Trophoblast cell (in vitro differentiated cells and primary cell): ENCODE measurements around the gene SMOC2. TPM values are rescaled to one million over a fixed set of nuclear protein-coding genes. Genes with fewer than 3 reads are reported as not detected.
A peak's percentile ranks its signal among the peaks of the same experiment; 100 is the strongest.

ENCODE experiments used
- DNase-seq, 2 donors: peaks; one replicate each; pipeline ENCODE4 v3.0.0-alpha.2; 2016
- H2AFZ ChIP-seq: 2 replicates; pipeline ENCODE4 v1.6.1; 2013; ENCODE audit warnings: low read length, moderate library complexity, mild to moderate bottlenecking; ENCODE audit not compliant: insufficient read depth, poor library complexity
- H2AK5ac ChIP-seq: 2 replicates; pipeline ENCODE4 v1.6.1; 2013; ENCODE audit warnings: mild to moderate bottlenecking, low read length
- H2BK120ac ChIP-seq: 2 replicates; pipeline ENCODE4 v1.6.1; 2013; ENCODE audit warnings: low read length, mild to moderate bottlenecking, moderate library complexity; ENCODE audit not compliant: insufficient read depth, poor library complexity
- H2BK12ac ChIP-seq: 2 replicates; pipeline ENCODE4 v1.6.1; 2013; ENCODE audit warnings: mild to moderate bottlenecking, low read length, moderate library complexity
- H2BK5ac ChIP-seq: 2 replicates; pipeline ENCODE4 v1.6.1; 2013; ENCODE audit warnings: low read length, low read depth, moderate library complexity, mild to moderate bottlenecking; ENCODE audit not compliant: poor library complexity
- H3K14ac ChIP-seq: 2 replicates; pipeline ENCODE4 v1.6.1; 2013; ENCODE audit warnings: mild to moderate bottlenecking, low read length
- H3K18ac ChIP-seq: 2 replicates; pipeline ENCODE4 v1.6.1; 2013; ENCODE audit warnings: mild to moderate bottlenecking, low read length
- H3K23ac ChIP-seq: 2 replicates; pipeline ENCODE4 v1.6.1; 2013; ENCODE audit warnings: low read length
- H3K27ac ChIP-seq: 2 replicates; pipeline ENCODE4 v1.5.1; 2013; ENCODE audit warnings: low read depth, mild to moderate bottlenecking, inconsistent platforms, low read length, moderate library complexity
- H3K27me3 ChIP-seq: 2 replicates; pipeline ENCODE4 v1.6.1; 2013; ENCODE audit warnings: inconsistent platforms, mild to moderate bottlenecking, low read length, moderate library complexity; ENCODE audit not compliant: insufficient read depth
- H3K36me3 ChIP-seq, 2 experiments: 1 replicate in 1 of 2; 2 replicates in 1 of 2; pipeline ENCODE4 v1.6.1; 2013; ENCODE audit warnings: low read length in 2 of 2, mild to moderate bottlenecking in 2 of 2, moderate library complexity in 1 of 2; ENCODE audit not compliant: insufficient read depth in 2 of 2, control insufficient read depth in 1 of 2
- H3K4ac ChIP-seq: 2 replicates; pipeline ENCODE4 v1.6.1; 2013; ENCODE audit warnings: low read depth, mild to moderate bottlenecking, low read length, moderate library complexity
- H3K4me1 ChIP-seq, 2 experiments: 1 replicate in 1 of 2; 2 replicates in 1 of 2; pipeline ENCODE4 v1.6.1; 2013; ENCODE audit warnings: low read length in 2 of 2, mild to moderate bottlenecking in 2 of 2, moderate library complexity in 1 of 2; ENCODE audit not compliant: insufficient read depth in 2 of 2, control insufficient read depth in 1 of 2
- H3K4me2 ChIP-seq: 2 replicates; pipeline ENCODE4 v1.6.1; 2013; ENCODE audit warnings: inconsistent platforms, mild to moderate bottlenecking, low read length, moderate library complexity
- H3K4me3 ChIP-seq: 2 replicates; pipeline ENCODE4 v1.5.1; 2013; ENCODE audit warnings: mild to moderate bottlenecking, low read depth, low read length, inconsistent platforms
- H3K79me1 ChIP-seq: one replicate; pipeline ENCODE4 v1.6.1; 2013; ENCODE audit warnings: low read length
- H3K79me2 ChIP-seq: 2 replicates; pipeline ENCODE4 v1.6.1; 2013; ENCODE audit warnings: low read length, mild to moderate bottlenecking; ENCODE audit not compliant: control insufficient read depth, insufficient read depth, poor library complexity
- H3K9ac ChIP-seq: 2 replicates; pipeline ENCODE4 v1.6.1; 2013; ENCODE audit warnings: mild to moderate bottlenecking, low read length
- H3K9me3 ChIP-seq: 2 replicates; pipeline ENCODE4 v1.6.1; 2013; ENCODE audit warnings: low read depth, mild to moderate bottlenecking, control low read depth, inconsistent platforms, low read length; ENCODE audit not compliant: insufficient read depth
- H4K12ac ChIP-seq: 2 replicates; pipeline ENCODE4 v1.6.1; 2013; ENCODE audit warnings: low read depth, mild to moderate bottlenecking, low read length, moderate library complexity
- H4K8ac ChIP-seq: 2 replicates; pipeline ENCODE4 v1.6.1; 2013; ENCODE audit warnings: low read depth, mild to moderate bottlenecking, low read length, moderate library complexity
- H4K91ac ChIP-seq: one replicate; pipeline ENCODE4 v1.6.1; 2013; ENCODE audit warnings: low read depth, mild to moderate bottlenecking, low read length, moderate library complexity
- WGBS: extraction: QIAGEN DNeasy Blood & Tissue Kit; methylation state at CpG from one replicate; pipeline ENCODE4 v1.1.7; 2013; ENCODE audit warnings: missing lambda C conversion rate; ENCODE audit not compliant: insufficient read length, insufficient coverage; ENCODE audit errors: extremely low coverage; 5-methylcytosine and 5-hydroxymethylcytosine counted together
- polyA plus RNA-seq: library from polyadenylated mRNA; stranded (reverse); fragments of 200-250 nt; gene quantifications from 2 replicates; pipeline ENCODE4 v1.2.3, GENCODE V29; 2013

The SMOC2 gene, protein sequence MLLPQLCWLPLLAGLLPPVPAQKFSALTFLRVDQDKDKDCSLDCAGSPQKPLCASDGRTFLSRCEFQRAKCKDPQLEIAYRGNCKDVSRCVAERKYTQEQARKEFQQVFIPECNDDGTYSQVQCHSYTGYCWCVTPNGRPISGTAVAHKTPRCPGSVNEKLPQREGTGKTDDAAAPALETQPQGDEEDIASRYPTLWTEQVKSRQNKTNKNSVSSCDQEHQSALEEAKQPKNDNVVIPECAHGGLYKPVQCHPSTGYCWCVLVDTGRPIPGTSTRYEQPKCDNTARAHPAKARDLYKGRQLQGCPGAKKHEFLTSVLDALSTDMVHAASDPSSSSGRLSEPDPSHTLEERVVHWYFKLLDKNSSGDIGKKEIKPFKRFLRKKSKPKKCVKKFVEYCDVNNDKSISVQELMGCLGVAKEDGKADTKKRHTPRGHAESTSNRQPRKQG
- polyA plus RNA-seq: 5.8 and 6.1 TPM in 2 replicates

DNA sequence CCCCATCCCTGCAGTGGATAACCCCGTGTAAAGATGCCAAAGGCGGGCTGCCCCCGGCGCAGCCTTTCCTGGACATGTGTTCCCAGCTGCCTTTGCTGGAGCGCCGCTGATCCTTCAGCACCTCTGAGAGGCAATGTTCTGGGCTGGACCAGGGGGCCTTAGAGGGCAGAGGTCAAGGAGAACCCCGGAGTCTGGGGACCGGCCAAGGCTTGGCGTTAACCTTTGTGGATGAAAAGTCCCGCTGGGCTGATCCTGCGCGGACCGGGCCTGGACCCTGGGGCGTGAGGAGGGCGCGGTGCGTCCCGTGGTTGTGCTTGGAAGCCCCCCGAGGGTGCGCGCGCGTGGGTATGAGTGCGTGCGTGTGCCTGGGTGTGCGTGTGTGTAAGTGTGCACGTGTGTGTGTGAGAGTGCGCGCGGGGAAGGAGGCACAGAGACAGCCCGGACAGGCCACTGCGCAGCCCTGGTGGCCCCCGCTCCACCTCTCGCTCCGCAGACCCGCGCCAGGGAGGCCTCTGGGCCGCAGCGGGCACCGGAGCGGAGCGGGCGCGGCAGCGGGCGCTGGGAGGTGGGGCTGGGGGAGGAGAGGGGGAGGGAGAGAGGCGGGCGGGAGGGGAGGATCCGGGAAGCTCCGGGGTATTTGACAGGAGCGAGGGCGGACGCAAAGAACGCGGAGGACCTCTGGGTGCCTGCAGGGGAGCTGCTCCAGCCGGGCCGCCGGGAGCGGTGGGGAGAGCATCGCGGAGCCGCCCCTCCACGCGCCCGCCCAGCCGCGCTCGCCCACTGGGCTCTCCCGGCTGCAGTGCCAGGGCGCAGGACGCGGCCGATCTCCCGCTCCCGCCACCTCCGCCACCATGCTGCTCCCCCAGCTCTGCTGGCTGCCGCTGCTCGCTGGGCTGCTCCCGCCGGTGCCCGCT lies at the start of gene SMOC2:
SMOC2 (plus strand) TSS at position 665 of the 914 bp plus-strand sequence; CDS start at position 852, 187 bp downstream.
- no peaks in the 10 kb centered on the region for H3K79me2 ChIP-seq
- no peak within 1 kb of the TSS for H3K4ac ChIP-seq
- H2BK120ac ChIP-seq: peak within 1 kb of the TSS; percentile 23
- no peak within 1 kb of the TSS for H3K27ac ChIP-seq
- peak within 1 kb of the TSS; percentile 39 for H2AFZ ChIP-seq
- H3K9ac ChIP-seq: no peak within 1 kb of the TSS
- H3K9me3 ChIP-seq: no peaks in the 10 kb centered on the region
- no peak within 1 kb of the TSS for H4K12ac ChIP-seq
- H3K4me3 ChIP-seq: peak within 1 kb of the TSS; percentile 75
- no CpG with 5 or more reads among the region's 81 CpGs for WGBS
- H3K23ac ChIP-seq: no peak within 1 kb of the TSS
- H3K4me1 ChIP-seq: peaks cover 14 to 17% of the 10 kb centered on the region in 2 experiments
- H3K14ac ChIP-seq: peak within 1 kb of the TSS; percentile 4
- no peak for DNase-seq
- H2AK5ac ChIP-seq: no peak within 1 kb of the TSS
- no peak within 1 kb of the TSS for H2BK5ac ChIP-seq
- no peak within 1 kb of the TSS for H2BK12ac ChIP-seq
- no peak within 1 kb of the TSS for H3K18ac ChIP-seq
- H3K79me1 ChIP-seq: peaks cover 4% of the 10 kb centered on the region
- peaks cover 32% of the 10 kb centered on the region for H3K27me3 ChIP-seq
- H4K91ac ChIP-seq: no peak within 1 kb of the TSS
- H3K4me2 ChIP-seq: peak within 1 kb of the TSS; percentile 97
- no peaks in the 10 kb centered on the region for H3K36me3 ChIP-seq
- peak within 1 kb of the TSS; percentile 12 for H4K8ac ChIP-seq

DNA sequence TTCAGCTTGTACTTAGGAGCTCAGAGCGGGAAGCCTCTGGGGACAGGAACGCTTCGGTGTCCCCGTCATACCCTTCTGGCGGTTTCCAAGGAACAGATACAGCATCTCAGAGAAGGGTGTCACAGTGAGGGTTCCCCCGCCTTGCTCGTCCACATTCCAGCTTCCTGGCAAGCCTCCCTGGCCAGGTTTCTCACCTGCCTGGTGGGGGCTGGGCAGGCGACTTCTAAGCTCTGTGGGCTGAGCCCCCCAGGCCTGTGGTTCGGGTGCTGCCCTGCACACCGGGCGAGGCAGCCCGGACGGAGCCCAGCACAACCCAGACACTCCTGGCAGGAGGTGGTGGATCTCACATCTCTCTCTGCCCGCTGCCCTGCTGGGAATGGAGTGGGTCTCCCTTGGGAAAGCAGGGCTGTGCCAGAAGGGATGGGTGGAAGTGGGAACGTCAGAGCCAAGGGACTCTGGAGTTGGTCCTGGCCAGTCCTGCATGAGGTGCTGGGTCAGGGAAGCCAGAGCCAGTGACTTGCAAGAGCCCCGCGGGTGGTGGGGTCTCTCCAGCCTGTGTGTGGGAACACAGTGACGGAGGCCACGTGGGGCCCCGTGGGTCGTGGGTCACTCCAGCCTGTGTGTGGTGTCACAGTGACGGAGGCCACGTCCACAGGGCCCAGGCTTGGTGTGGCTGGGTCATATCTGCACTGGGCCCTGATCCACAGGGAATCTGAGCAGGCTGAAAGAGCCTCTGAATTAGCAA lies 47.7 kb upstream of the SMOC2 start:
- Histone ChIP-seq H2AK5ac (peak overlapping the region; percentile 14), H4K8ac (no peak overlapping the region), H3K36me3 (no peaks in the 10 kb centered on the region), H3K18ac (no peak overlapping the region), H3K79me2 (no peaks in the 10 kb centered on the region), H3K14ac (no peak overlapping the region), H3K79me1 (no peaks in the 10 kb centered on the region), H4K91ac (no peak overlapping the region), H3K9ac (no peak overlapping the region), H3K4me3 (no peak overlapping the region), H3K23ac (no peak overlapping the region), H3K27me3 (no peaks in the 10 kb centered on the region), H3K27ac (no peak overlapping the region), H2BK5ac (no peak overlapping the region), H2BK120ac (peak overlapping the region; percentile 7), H3K4me2 (no peak overlapping the region), H4K12ac (no peak overlapping the region), H3K4ac (no peak overlapping the region), H2BK12ac (no peak overlapping the region), H3K4me1 (peaks cover 6 to 7% of the 10 kb centered on the region in 2 experiments), H2AFZ (no peak overlapping the region), H3K9me3 (peaks cover 3% of the 10 kb centered on the region)
- peak in 1 of 2 donors; percentile 5 for DNase-seq
- WGBS: no CpG with 5 or more reads among the region's 23 CpGs

DNA sequence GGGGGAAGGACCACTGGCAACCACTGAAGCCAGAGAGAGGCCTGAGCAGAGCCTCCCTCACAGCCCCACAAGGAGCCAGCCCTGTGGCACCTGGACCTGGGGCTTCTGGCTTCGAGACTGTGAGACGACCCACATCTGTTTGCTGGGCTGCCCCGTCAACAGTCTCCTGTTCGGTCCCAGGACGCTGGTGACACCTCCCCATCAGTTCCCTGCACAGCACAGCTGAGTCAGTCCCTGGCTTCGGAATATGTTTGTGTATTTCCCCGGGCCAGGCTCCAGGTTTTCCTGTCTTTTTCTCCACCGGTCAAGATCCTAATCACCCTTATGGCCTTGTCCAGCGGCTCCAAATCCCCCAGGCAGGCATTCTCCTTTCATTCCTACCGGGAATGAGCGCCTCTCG lies 46.4 kb upstream of the SMOC2 start:
- no peaks in the 10 kb centered on the region for H3K79me1 ChIP-seq
- H3K79me2 ChIP-seq: no peaks in the 10 kb centered on the region
- no peak overlapping the region for H3K23ac ChIP-seq
- H3K27ac ChIP-seq: no peak overlapping the region
- H3K27me3 ChIP-seq: no peaks in the 10 kb centered on the region
- no peaks in the 10 kb centered on the region for H3K36me3 ChIP-seq
- H4K8ac ChIP-seq: no peak overlapping the region
- H3K4ac ChIP-seq: no peak overlapping the region
- H2BK12ac ChIP-seq: no peak overlapping the region
- no peak overlapping the region for H2AK5ac ChIP-seq
- H2BK5ac ChIP-seq: no peak overlapping the region
- H2AFZ ChIP-seq: no peak overlapping the region
- H3K9ac ChIP-seq: no peak overlapping the region
- no peak overlapping the region for H4K12ac ChIP-seq
- DNase-seq: peak in 1 of 2 donors; percentile 21
- H3K4me3 ChIP-seq: no peak overlapping the region
- no peak overlapping the region for H2BK120ac ChIP-seq
- no peak overlapping the region for H4K91ac ChIP-seq
- no peak overlapping the region for H3K14ac ChIP-seq
- no CpG with 5 or more reads among the region's 12 CpGs for WGBS
- H3K4me2 ChIP-seq: no peak overlapping the region
- peaks cover 3% of the 10 kb centered on the region for H3K9me3 ChIP-seq
- H3K18ac ChIP-seq: no peak overlapping the region
- peaks cover 6 to 7% of the 10 kb centered on the region in 2 experiments for H3K4me1 ChIP-seq

DNA sequence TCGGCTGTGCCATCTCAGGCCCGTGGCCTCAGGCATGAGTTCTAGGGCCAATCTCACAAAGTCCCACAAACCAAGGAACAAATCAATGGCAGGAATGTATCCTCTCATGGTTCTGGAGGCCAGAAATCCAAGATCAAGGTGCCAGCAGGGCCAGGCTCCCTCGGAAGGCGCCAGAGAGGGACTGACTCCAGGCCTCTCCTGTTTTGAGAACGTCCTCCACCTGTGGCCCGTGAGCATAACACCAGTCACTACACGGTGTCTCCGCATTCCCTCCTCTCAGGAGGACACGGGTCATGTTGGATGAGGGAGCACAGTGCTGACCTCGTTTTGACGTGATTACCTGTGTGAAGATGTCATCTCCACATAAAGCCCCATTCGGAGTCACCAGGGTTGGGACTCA lies 45.0 kb upstream of the SMOC2 start:
- Histone ChIP-seq H3K4me1 (peaks cover 6 to 7% of the 10 kb centered on the region in 2 experiments), H3K79me2 (no peaks in the 10 kb centered on the region), H2BK5ac (no peak overlapping the region), H4K8ac (no peak overlapping the region), H3K14ac (no peak overlapping the region), H3K9me3 (peaks cover 3% of the 10 kb centered on the region), H3K27ac (no peak overlapping the region), H3K4ac (no peak overlapping the region), H2AFZ (no peak overlapping the region), H3K23ac (no peak overlapping the region), H3K9ac (no peak overlapping the region), H2AK5ac (no peak overlapping the region), H4K91ac (no peak overlapping the region), H3K4me2 (no peak overlapping the region), H2BK120ac (no peak overlapping the region), H3K27me3 (no peaks in the 10 kb centered on the region), H3K36me3 (no peaks in the 10 kb centered on the region), H3K18ac (no peak overlapping the region), H2BK12ac (no peak overlapping the region), H4K12ac (no peak overlapping the region), H3K79me1 (no peaks in the 10 kb centered on the region), H3K4me3 (no peak overlapping the region)
- WGBS: no CpG with 5 or more reads among the region's 12 CpGs
- no peak for DNase-seq
